Liver (tissue), 9 donors: ENCODE results near the gene DRGX. TPM values are rescaled to one million over a fixed set of nuclear protein-coding genes. Genes with fewer than 3 reads are reported as not detected.

Experiments
- DNase-seq: peaks from one replicate; pipeline ENCODE4 v3.0.0-alpha.2; 2017; ENCODE audit warnings: low spot score
- H3K27ac ChIP-seq, 2 donors: one replicate each; pipeline ENCODE4 v1.7.0; 2013; ENCODE audit warnings: inconsistent platforms in 2 of 2, low read length in 2 of 2, control low read depth in 1 of 2, low read depth in 1 of 2, mild to moderate bottlenecking in 1 of 2
- H3K27me3 ChIP-seq, 4 donors: one replicate each; pipeline versions ENCODE4 v1.6.1 to v1.7.0; 2013; ENCODE audit warnings: low read length in 3 of 4, inconsistent platforms in 1 of 4, mild to moderate bottlenecking in 1 of 4, moderate library complexity in 1 of 4; ENCODE audit not compliant: control insufficient read depth in 4 of 4, insufficient read depth in 4 of 4
- H3K36me3 ChIP-seq, 4 donors: one replicate each; pipeline versions ENCODE4 v1.6.1 to v1.7.0; 2013; ENCODE audit warnings: low read length in 3 of 4, mild to moderate bottlenecking in 3 of 4, low read depth in 1 of 4, moderate library complexity in 1 of 4; ENCODE audit not compliant: control insufficient read depth in 4 of 4, insufficient read depth in 3 of 4
- H3K4me1 ChIP-seq, 4 donors: one replicate each; pipeline versions ENCODE4 v1.6.1 to v1.7.0; 2013; ENCODE audit warnings: low read length in 3 of 4, mild to moderate bottlenecking in 3 of 4, moderate library complexity in 1 of 4; ENCODE audit not compliant: control insufficient read depth in 4 of 4, insufficient read depth in 4 of 4
- H3K4me3 ChIP-seq, 3 donors: one replicate each; pipeline versions ENCODE4 v1.6.1 to v1.7.0; 2013; ENCODE audit warnings: low read length in 3 of 3, control low read depth in 1 of 3, low read depth in 1 of 3, mild to moderate bottlenecking in 1 of 3
- H3K9ac ChIP-seq, 2 donors: one replicate each; pipeline ENCODE4 v1.7.0; 2013; ENCODE audit warnings: low read length in 2 of 2, mild to moderate bottlenecking in 2 of 2, moderate library complexity in 2 of 2, control low read depth in 1 of 2, low read depth in 1 of 2
- H3K9me3 ChIP-seq, 4 donors: one replicate each; pipeline versions ENCODE4 v1.6.1 to v1.7.0; 2013; ENCODE audit warnings: low read length in 3 of 4; ENCODE audit not compliant: control insufficient read depth in 4 of 4
- ATF3 ChIP-seq: IDR thresholded peaks from 2 replicates; pipeline ENCODE4 v1.6.1; 2016; ENCODE audit warnings: antibody characterized with exemption
- CTCF ChIP-seq: fragments of 150-350 bp; IDR thresholded peaks from 2 replicates; pipeline ENCODE4 v1.5.1; 2017; ENCODE audit warnings: improper control_type of control experiment, low read depth, low read length; ENCODE audit not compliant: missing input control
- EGR1 ChIP-seq, 2 donors: IDR thresholded peaks; 2 replicates each; pipeline ENCODE4 v1.6.1; 2016 to 2018; ENCODE audit warnings: antibody characterized with exemption in 2 of 2, low read depth in 2 of 2
- FOXA1 ChIP-seq: IDR thresholded peaks from 2 replicates; pipeline ENCODE4 v1.6.1; 2016; ENCODE audit warnings: antibody characterized with exemption
- FOXA2 ChIP-seq: IDR thresholded peaks from 2 replicates; pipeline ENCODE4 v1.6.1; 2016; ENCODE audit warnings: antibody characterized with exemption
- GABPA ChIP-seq, 2 donors: IDR thresholded peaks in 1 of 2; conservative IDR thresholded peaks in 1 of 2; 2 replicates each; pipeline ENCODE4 v1.6.1; 2016; ENCODE audit warnings: antibody characterized with exemption in 2 of 2, mild to moderate bottlenecking in 1 of 2, moderate library complexity in 1 of 2
- HNF4A ChIP-seq, 2 donors: conservative IDR thresholded peaks; 2 replicates each; pipeline ENCODE4 v1.6.1; 2016; ENCODE audit warnings: antibody characterized with exemption in 2 of 2, mild to moderate bottlenecking in 2 of 2
- HNF4G ChIP-seq: IDR thresholded peaks from 2 replicates; pipeline ENCODE4 v1.6.1; 2016; ENCODE audit warnings: antibody characterized with exemption
- JUND ChIP-seq, 2 donors: IDR thresholded peaks; 2 replicates each; pipeline ENCODE4 v1.6.1; 2016; ENCODE audit warnings: antibody characterized with exemption in 2 of 2
- MAX ChIP-seq: IDR thresholded peaks from 2 replicates; pipeline ENCODE4 v1.6.1; 2016; ENCODE audit warnings: antibody characterized with exemption
- NR2F2 ChIP-seq: IDR thresholded peaks from 2 replicates; pipeline ENCODE4 v1.6.1; 2016; ENCODE audit warnings: antibody characterized with exemption
- RAD21 ChIP-seq, 2 donors: IDR thresholded peaks; 2 replicates each; pipeline ENCODE4 v1.6.1; 2016; ENCODE audit warnings: antibody characterized with exemption in 2 of 2, mild to moderate bottlenecking in 2 of 2
- REST ChIP-seq: IDR thresholded peaks from 2 replicates; pipeline ENCODE4 v1.6.1; 2016; ENCODE audit warnings: antibody characterized with exemption, mild to moderate bottlenecking
- RXRA ChIP-seq, 2 donors: IDR thresholded peaks; 2 replicates each; pipeline ENCODE4 v1.6.1; 2017 to 2018; ENCODE audit warnings: antibody characterized with exemption in 2 of 2, mild to moderate bottlenecking in 1 of 2
- SP1 ChIP-seq: IDR thresholded peaks from 2 replicates; pipeline ENCODE4 v1.6.1; 2018; ENCODE audit warnings: antibody characterized with exemption, mild to moderate bottlenecking
- TAF1 ChIP-seq: conservative IDR thresholded peaks from 2 replicates; pipeline ENCODE4 v1.6.1; 2016; ENCODE audit warnings: antibody characterized with exemption, mild to moderate bottlenecking
- YY1 ChIP-seq: IDR thresholded peaks from 2 replicates; pipeline ENCODE4 v1.6.1; 2016; ENCODE audit warnings: antibody characterized with exemption, mild to moderate bottlenecking
- ZBTB33 ChIP-seq: IDR thresholded peaks from 2 replicates; pipeline ENCODE4 v1.6.1; 2016; ENCODE audit warnings: antibody characterized with exemption
- WGBS: extraction: QIAGEN DNeasy Blood & Tissue Kit; methylation state at CpG from one replicate; pipeline ENCODE4 v1.1.7; 2013; 5-methylcytosine and 5-hydroxymethylcytosine counted together
- polyA plus RNA-seq, 2 donors: library from polyadenylated mRNA; stranded (reverse) in 1 of 2; unstranded in 1 of 2; fragments of 200-250 nt in 1 of 2; fragments of >200 nt in 1 of 2; fragmentation: Nextera tagmentation in 1 of 2; extraction: Ambion mirVana in 1 of 2; gene quantifications; one replicate each; pipeline versions ENCODE4 v1.2.1 to v1.2.3, GENCODE V29; 2013 to 2015
- total RNA-seq, 2 donors: library from RNA; depleted of rRNA; stranded (reverse); fragments of >200 nt; gene quantifications; one replicate each; pipeline ENCODE4 v1.2.3, GENCODE V29; 2014
- donor health status: healthy.
- donor health status: healthy.
- donor health status: healthy.
- donor health status: healthy.
- donor health status: healthy.

Gene DRGX
- total and polyA plus RNA-seq, 4 donors, result not detected

- no peaks in the 10 kb centered on the region for H3K4me1 ChIP-seq
- H3K27ac ChIP-seq, result no peak overlapping the region
- H3K4me3 ChIP-seq, result no peak overlapping the region
- 55% methylated on average over 7 of the region's 7 CpGs for WGBS
- H3K27me3 ChIP-seq, result no peaks in the 10 kb centered on the region
- peaks cover 0 to 2% (median 0%) of the 10 kb centered on the region in 4 donors for H3K9me3 ChIP-seq
- no peaks in the 10 kb centered on the region for H3K36me3 ChIP-seq
- no peak for DNase-seq
- TF ChIP-seq ZBTB33, result no peak
- TF ChIP-seq SP1, result peak; percentile 22
- no peak overlapping the region for H3K9ac ChIP-seq
Observed at GRCh38 chr10:49419005-49419404, 23.1 kb upstream of the DRGX start.

- Histone ChIP-seq H3K27ac (no peak overlapping the region), H3K4me1 (no peaks in the 10 kb centered on the region), H3K9ac (no peak overlapping the region), H3K27me3 (no peaks in the 10 kb centered on the region), H3K9me3 (peaks cover 0 to 2% (median 0%) of the 10 kb centered on the region in 4 donors), H3K4me3 (no peak overlapping the region), H3K36me3 (no peaks in the 10 kb centered on the region)
- TF ChIP-seq RAD21 (IDR thresholded peaks at IDR 0.05) (no peak), ZBTB33 (no peak), REST (no peak), HNF4A (conservative IDR thresholded peaks at IDR 0.05) (no peak), FOXA1 (no peak), ATF3 (no peak), SP1 (no peak), RXRA (IDR thresholded peaks at IDR 0.05) (no peak), EGR1 (IDR thresholded peaks at IDR 0.05; ENCODE audit: low read depth in 2 of 2) (no peak), JUND (IDR thresholded peaks at IDR 0.05) (no peak), HNF4G (no peak), GABPA (IDR thresholded peaks at IDR 0.05 in 1 of 2, conservative IDR thresholded peaks at IDR 0.05 in 1 of 2) (no peak), CTCF (no peak), TAF1 (no peak), MAX (no peak), NR2F2 (no peak), YY1 (no peak), FOXA2 (no peak)
- WGBS, result 93% methylated on average over 2 of the region's 2 CpGs
- no peak for DNase-seq
Observed at GRCh38 chr10:49418328-49418727, 22.4 kb upstream of the DRGX start.
